NB4 (cell line): ENCODE measurements around the gene PUM2.

Experiments used
- DNase-seq: peaks from one replicate; pipeline ENCODE4 v3.0.0; 2010; ENCODE audit warnings: low read depth
- H3K4me3 ChIP-seq: one replicate; pipeline ENCODE4 v1.5.1; 2011; ENCODE audit warnings: mild to moderate bottlenecking, low read depth, low read length, moderate library complexity
- MYC ChIP-seq: IDR thresholded peaks from 2 replicates; pipeline ENCODE4 v1.6.1; 2011; ENCODE audit warnings: low read depth, low read length
- POLR2A ChIP-seq: IDR thresholded peaks from 2 replicates; pipeline ENCODE4 v1.6.1; 2011; ENCODE audit warnings: mild to moderate bottlenecking; ENCODE audit not compliant: insufficient read length; ENCODE audit errors: extremely low read depth
- TF ChIP-seq, protein P1 (sequence below): IDR thresholded peaks from 2 replicates; pipeline ENCODE4 v1.6.1; 2011; ENCODE audit warnings: low read depth, low read length
- TF ChIP-seq, protein P2 (sequence below): IDR thresholded peaks from one replicate; pipeline ENCODE4 v1.5.1; 2012; ENCODE audit warnings: low read depth, low read length

The PUM2 gene

DNA sequence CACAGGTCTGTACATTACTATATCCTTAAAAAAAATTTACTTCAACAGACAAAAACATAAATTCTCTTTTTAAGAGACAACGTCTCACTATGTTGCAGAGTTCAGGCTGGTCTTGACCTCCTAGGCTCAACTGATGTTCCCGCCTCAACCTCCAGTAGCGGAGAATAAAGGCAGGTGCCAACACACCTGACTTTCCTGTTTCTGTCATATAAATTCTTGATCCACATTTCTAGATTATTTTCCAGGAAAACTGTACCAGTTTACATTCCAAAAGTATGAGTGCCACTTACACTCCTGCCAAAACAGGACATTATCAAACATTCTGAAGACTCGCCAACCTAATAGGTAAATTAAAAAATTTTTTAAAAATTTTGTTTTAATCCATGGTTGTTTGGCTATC lies 48.6 kb downstream of the PUM2 start:
- no peak overlapping the region for H3K4me3 ChIP-seq
- TF ChIP-seq, protein P1, sequence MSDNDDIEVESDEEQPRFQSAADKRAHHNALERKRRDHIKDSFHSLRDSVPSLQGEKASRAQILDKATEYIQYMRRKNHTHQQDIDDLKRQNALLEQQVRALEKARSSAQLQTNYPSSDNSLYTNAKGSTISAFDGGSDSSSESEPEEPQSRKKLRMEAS, result no peak
- TF ChIP-seq POLR2A (no peak), MYC (no peak)
- TF ChIP-seq, protein P2, sequence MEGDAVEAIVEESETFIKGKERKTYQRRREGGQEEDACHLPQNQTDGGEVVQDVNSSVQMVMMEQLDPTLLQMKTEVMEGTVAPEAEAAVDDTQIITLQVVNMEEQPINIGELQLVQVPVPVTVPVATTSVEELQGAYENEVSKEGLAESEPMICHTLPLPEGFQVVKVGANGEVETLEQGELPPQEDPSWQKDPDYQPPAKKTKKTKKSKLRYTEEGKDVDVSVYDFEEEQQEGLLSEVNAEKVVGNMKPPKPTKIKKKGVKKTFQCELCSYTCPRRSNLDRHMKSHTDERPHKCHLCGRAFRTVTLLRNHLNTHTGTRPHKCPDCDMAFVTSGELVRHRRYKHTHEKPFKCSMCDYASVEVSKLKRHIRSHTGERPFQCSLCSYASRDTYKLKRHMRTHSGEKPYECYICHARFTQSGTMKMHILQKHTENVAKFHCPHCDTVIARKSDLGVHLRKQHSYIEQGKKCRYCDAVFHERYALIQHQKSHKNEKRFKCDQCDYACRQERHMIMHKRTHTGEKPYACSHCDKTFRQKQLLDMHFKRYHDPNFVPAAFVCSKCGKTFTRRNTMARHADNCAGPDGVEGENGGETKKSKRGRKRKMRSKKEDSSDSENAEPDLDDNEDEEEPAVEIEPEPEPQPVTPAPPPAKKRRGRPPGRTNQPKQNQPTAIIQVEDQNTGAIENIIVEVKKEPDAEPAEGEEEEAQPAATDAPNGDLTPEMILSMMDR, result no peak
- DNase-seq, result no peak

DNA sequence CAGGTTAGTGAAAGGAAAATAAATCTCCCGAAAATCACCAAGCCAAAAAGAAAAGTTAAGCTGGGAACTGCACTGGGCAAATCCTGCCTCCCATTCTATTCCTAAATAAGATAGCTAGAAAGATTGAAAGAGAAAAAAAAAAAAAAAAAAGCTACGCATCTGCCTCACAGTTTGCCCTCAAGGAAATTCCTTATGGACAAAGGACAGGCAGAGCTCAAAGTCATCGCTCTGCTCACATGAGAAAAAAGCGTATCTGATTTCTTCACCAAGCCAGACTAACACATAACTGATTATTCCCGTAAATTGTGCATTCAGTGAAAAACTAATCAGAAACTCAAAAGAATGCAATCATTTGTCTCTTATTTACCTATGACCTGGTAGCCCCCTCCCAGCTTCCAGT lies 50.0 kb downstream of the PUM2 start:
- H3K4me3 ChIP-seq, result no peak overlapping the region
- DNase-seq, result no peak
- TF ChIP-seq, protein P2, result no peak
- TF ChIP-seq POLR2A (no peak), MYC (no peak)

DNA sequence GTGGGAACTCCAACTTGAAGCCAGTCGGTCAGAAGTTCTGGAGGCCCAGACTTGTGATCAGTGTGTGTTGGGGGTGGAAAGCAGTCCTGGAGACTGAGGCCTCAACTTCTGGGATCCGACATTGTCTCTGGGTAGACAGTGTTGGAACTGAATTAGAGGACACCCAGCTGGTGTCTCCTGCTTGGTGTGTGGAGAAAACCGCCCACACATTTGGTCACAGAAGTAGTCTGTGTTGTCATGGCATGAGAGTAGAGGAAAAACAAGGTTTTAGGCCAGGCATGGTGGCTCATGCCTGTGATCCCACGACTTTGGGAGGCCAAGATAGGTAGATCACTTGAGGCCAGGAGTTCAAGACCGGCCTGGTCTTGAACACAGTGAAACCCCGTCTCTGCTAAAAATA lies 51.5 kb downstream of the PUM2 start:
- H3K4me3 ChIP-seq, result no peak overlapping the region
- DNase-seq, result peak; percentile 12
- TF ChIP-seq POLR2A, result no peak
- TF ChIP-seq MYC, result no peak

DNA sequence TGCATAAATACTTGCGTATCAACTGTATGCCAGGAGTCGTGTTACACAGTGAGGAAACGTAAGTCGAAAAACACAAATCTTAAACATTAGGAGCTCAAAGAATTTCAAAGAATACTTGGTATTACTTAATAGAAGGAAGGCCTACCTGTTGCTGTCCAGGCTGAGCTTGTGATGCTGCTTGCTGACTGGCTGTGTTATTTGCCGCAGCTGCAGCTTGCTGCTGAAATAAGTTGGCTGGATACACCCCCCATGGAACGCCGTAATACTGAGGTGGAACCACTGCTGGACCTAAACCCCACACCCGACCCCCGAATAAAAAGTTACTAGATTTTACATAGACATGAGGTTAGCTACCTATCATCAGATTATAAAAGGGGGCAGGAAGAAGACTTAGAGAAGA lies 56.4 kb downstream of the PUM2 start:
- DNase-seq, result no peak
- TF ChIP-seq MYC (no peak), POLR2A (no peak)
- TF ChIP-seq, protein P2, result no peak
- TF ChIP-seq, protein P1, result no peak
- H3K4me3 ChIP-seq, result no peak overlapping the region

DNA sequence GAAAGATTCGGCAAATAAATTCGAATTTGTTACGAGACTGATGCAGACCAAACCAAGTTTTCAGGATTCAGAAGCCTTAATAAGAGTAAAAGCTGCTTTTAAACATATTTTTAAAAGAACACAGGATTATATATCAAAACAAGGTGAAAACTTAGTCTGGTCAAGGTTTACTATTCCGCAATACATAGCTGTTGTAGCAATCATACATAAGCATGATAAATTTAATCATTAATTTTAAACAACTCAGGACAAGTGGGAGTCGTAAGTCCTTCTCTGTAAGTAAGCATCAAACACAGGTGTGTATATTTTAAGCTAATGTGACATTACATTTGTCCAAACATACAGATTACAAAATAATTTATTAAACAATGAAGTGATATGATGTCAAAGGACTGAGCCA lies 57.7 kb downstream of the PUM2 start:
- TF ChIP-seq, protein P1, result no peak
- TF ChIP-seq, protein P2, result no peak
- no peak for TF ChIP-seq MYC
- TF ChIP-seq POLR2A, result no peak
- no peak overlapping the region for H3K4me3 ChIP-seq
- DNase-seq, result no peak

GRCh38 chr2:20291846-20292408 lies 58.7 kb downstream of the PUM2 start:
- H3K4me3 ChIP-seq, result no peak overlapping the region
- DNase-seq, result no peak
- TF ChIP-seq, protein P1, result no peak
- TF ChIP-seq MYC (no peak), POLR2A (no peak)
- TF ChIP-seq, protein P2, result no peak
